Measurements from ENCODE around the gene CLTRN. TPM values are rescaled to one million over a fixed set of nuclear protein-coding genes. Genes with fewer than 3 reads are reported as not detected.

Gene CLTRN
- total and polyA plus RNA-seq, 11 donors, result 0.11 to 1.8 (median 1.1) TPM

DNA sequence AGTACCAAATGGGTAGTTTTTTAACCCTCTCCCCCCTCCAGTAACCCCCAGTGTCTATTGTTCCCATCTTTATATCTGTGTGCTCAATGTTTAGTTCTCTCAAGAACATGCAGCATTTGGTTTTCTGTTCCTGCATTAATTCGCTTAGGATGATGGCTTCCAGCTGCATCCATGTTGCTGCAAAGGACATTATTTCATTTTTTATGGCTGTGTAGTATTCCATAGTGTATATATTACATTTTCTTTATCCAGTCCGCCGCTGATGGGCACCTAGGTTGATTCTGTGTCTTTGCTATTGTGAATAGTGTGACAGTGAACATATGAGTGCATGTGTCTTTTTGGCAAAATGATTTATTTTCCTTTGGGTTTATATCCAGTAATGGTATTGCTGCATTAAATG, 31.9 kb upstream of the CLTRN start:
- H3K27me3 ChIP-seq, result no peaks in the 10 kb centered on the region
- no peaks in the 10 kb centered on the region for H3K9me3 ChIP-seq
- no peak overlapping the region for H3K4me3 ChIP-seq
- 97 to 99% (median 98%) methylated on average over 3 of the region's 3 CpGs for WGBS, 4 donors
- peak overlapping the region in 2 of 12 donors; percentile 63 to 75 for H3K27ac ChIP-seq
- ATAC-seq (no peak), DNase-seq (no peak)
- peaks cover 0 to 64% (median 16%) of the 10 kb centered on the region in 9 donors for H3K36me3 ChIP-seq
- peaks cover 0 to 9% (median 0%) of the 10 kb centered on the region in 12 donors for H3K4me1 ChIP-seq
- intact Hi-C loops (cut with DNase I), result loop anchor here in 2 of 10 donors (10.0 kb wide), 2 partner anchors 98 to 748 kb away; partner anchors contain the start of gene ZRSR2 (in 1 of the 2)
- TF ChIP-seq POLR2A (IDR thresholded peaks at IDR 0.05) (no peak), CTCF (IDR thresholded peaks at IDR 0.05) (no peak)

DNA sequence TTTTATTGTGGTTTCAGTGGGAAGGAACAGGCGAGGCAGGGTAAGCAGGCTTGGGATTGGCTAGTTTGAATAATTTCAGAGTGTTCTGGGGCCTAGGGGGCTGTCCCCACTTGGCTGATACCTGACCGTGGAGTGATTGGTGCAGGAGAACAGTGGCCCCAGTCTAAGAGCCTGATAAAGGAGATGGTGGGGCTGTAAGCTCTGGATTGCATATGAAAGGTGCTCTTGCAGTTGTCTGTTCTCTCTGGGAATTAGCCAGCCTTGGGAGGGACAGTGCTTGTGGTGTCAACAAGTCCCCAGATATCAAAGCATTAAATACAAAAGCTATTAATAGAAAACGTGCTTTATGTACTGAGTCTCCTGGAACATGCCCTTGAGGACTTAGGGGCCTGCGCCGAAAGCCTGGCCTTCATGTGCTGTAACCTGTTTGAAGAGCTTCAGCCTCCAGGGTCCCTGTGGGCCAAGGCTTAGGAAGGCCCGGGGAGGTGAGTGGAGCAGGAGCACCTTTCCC, 30.4 kb upstream of the CLTRN start:
- Histone ChIP-seq H3K4me1 (peaks cover 0 to 9% (median 0%) of the 10 kb centered on the region in 12 donors), H3K27me3 (no peaks in the 10 kb centered on the region), H3K9me3 (no peaks in the 10 kb centered on the region), H3K27ac (peak overlapping the region in 11 of 12 donors; percentile 31 to 86 (median 71)), H3K4me3 (no peak overlapping the region), H3K36me3 (peaks cover 0 to 69% (median 22%) of the 10 kb centered on the region in 9 donors)
- 48 to 72% (median 66%) methylated on average over 5 to 6 of the region's 6 CpGs for WGBS, 4 donors
- intact Hi-C loops (cut with DNase I), result loop anchor here in 2 of 10 donors (10.0 kb wide), 2 partner anchors 100 to 750 kb away; partner anchors contain the start of gene ZRSR2 (in 1 of the 2)
- ATAC-seq (peak; percentile 92 to 95 (median 94)), DNase-seq (peak in 3 of 5 donors; percentile 20 to 58 (median 56))
- TF ChIP-seq CTCF (IDR thresholded peaks at IDR 0.05), result no peak
- no peak for TF ChIP-seq POLR2A (IDR thresholded peaks at IDR 0.05)

GRCh38 chrX:15686818-15687685, 22.4 kb upstream of the CLTRN start:
- no peaks in the 10 kb centered on the region for H3K9me3 ChIP-seq
- ATAC-seq (peak in 3 of 4 donors; percentile 69 to 86 (median 82)), DNase-seq (peak in 3 of 5 donors; percentile 34 to 41 (median 36))
- no peaks in the 10 kb centered on the region for H3K27me3 ChIP-seq
- H3K36me3 ChIP-seq, result peaks cover 0 to 40% (median 16%) of the 10 kb centered on the region in 9 donors
- peak; percentile 60 to 88 (median 67) for TF ChIP-seq CTCF (IDR thresholded peaks at IDR 0.05)
- no peak for TF ChIP-seq POLR2A (IDR thresholded peaks at IDR 0.05)
- H3K4me1 ChIP-seq, result peaks cover 0 to 7% (median 0%) of the 10 kb centered on the region in 12 donors
- intact Hi-C loops (cut with DNase I), result loop anchor here in 2 of 10 donors (5.0 to 10.0 kb wide), 4 partner anchors 105 to 1008 kb away; partner anchors contain the start of genes ZRSR2 (in 2 of the 2) and AP1S2 (in 1 of the 2)
- H3K27ac ChIP-seq, result no peak overlapping the region
- no peak overlapping the region for H3K4me3 ChIP-seq
- WGBS, 4 donors, result 40 to 46% (median 41%) methylated on average over 6 of the region's 6 CpGs

DNA sequence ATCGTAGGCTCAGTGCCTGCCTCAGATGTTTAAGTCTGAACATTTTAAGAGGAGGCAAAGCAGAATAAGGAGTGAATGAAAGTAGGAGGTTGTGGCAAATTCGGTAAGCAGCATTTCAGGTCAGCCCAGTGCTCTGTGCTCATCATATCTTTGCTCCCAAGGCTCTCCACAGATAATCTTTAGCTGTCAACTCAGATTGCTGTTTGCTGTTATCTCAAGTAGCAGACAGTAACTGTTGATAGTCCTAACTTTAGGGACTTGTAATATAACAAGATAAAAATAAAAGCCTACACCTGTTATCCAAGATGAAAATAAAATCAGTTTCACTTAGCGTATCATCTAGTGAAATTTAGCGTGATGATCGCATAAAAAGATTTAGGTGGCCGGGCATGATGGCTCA, 18.6 kb upstream of the CLTRN start:
- WGBS, 4 donors, result 55 to 86% (median 74%) methylated on average over 6 of the region's 6 CpGs
- no peak for DNase-seq
- intact Hi-C loops (cut with DNase I), result loop anchor here in 1 of 10 donors (10.0 kb wide), 3 partner anchors 112 to 1012 kb away; partner anchors contain the start of genes AP1S2 and ZRSR2
- Histone ChIP-seq H3K9me3 (no peaks in the 10 kb centered on the region), H3K4me1 (peaks cover 0 to 7% (median 0%) of the 10 kb centered on the region in 12 donors), H3K36me3 (peaks cover 0 to 25% (median 7%) of the 10 kb centered on the region in 9 donors), H3K4me3 (no peak overlapping the region), H3K27me3 (no peaks in the 10 kb centered on the region), H3K27ac (no peak overlapping the region)
- no peak for ATAC-seq
- TF ChIP-seq POLR2A (IDR thresholded peaks at IDR 0.05), result no peak
- TF ChIP-seq CTCF (IDR thresholded peaks at IDR 0.05), result no peak
